ENCODE measurements around the gene FBXW11.

- TF ChIP-seq CTCF (IDR thresholded peaks at IDR 0.05) (no peak), POLR2A (IDR thresholded peaks at IDR 0.05) (no peak)
Measured at GRCh38 chr5:171992305-171992704, 14.1 kb downstream of the FBXW11 start.

Measured in adrenal gland (tissue), 5 donors.